GM19372 (cell line): ENCODE measurements around the gene PEX13.
"Not testable (repeated sequence)": the region's sequence is repeated elsewhere in the genome, so short reads cannot be mapped to it uniquely, and the experiment has no call there.

Source experiments
- ATAC-seq: cut with Tn5 transposase; IDR thresholded peaks from one replicate; pipeline ENCODE4 v1.9.1; 2021; ENCODE audit warnings: mild to moderate bottlenecking, low read depth, moderate library complexity; ENCODE audit not compliant: unreplicated experiment

Gene PEX13

GRCh38 chr2:61017556-61018317 lies at the start of gene PEX13, which contains the start of gene PUS10:
PEX13 (plus strand) TSS chr2:61017720; CDS start chr2:61017760, 40 bp downstream.
PUS10 (minus strand) TSS chr2:61018255; CDS start chr2:61011890, 6,365 bp downstream.
- ATAC-seq = peak; percentile 70

GRCh38 chr2:60972889-60973656 lies 44.4 kb upstream of the PEX13 start:
- ATAC-seq = no peak

- ATAC-seq = no peak
These were observed 43.8 kb upstream of the PEX13 start for GRCh38 chr2:60973705-60974104.

- no peak for ATAC-seq
These were observed 42.9 kb upstream of the PEX13 start for GRCh38 chr2:60974652-60975051.

GRCh38 chr2:60976256-60976850 lies 41.2 kb upstream of the PEX13 start:
- no peak for ATAC-seq

GRCh38 chr2:60976875-60977561 lies 40.5 kb upstream of the PEX13 start:
- no peak for ATAC-seq

GRCh38 chr2:60977562-60977895 lies 40.0 kb upstream of the PEX13 start:
- ATAC-seq = no peak

GRCh38 chr2:60979231-60979630 lies 38.3 kb upstream of the PEX13 start:
- ATAC-seq = no peak

- no peak for ATAC-seq
These were observed 37.3 kb upstream of the PEX13 start for GRCh38 chr2:60980071-60980815.

- not testable (repeated sequence) for ATAC-seq
These were observed 35.5 kb upstream of the PEX13 start for GRCh38 chr2:60982066-60982465.

- ATAC-seq = no peak
These were observed 32.8 kb upstream of the PEX13 start for GRCh38 chr2:60984720-60985119.

- no peak for ATAC-seq
These were observed 30.5 kb upstream of the PEX13 start for GRCh38 chr2:60987041-60987440.

- ATAC-seq = not testable (repeated sequence)
These were observed 29.9 kb upstream of the PEX13 start for GRCh38 chr2:60987656-60988055.

GRCh38 chr2:60989259-60989658 lies 28.3 kb upstream of the PEX13 start:
- ATAC-seq = no peak

GRCh38 chr2:60991644-60992043 lies 25.9 kb upstream of the PEX13 start:
- no peak for ATAC-seq

GRCh38 chr2:60992985-60993392 lies 24.5 kb upstream of the PEX13 start:
- peak; percentile 100 for ATAC-seq

- ATAC-seq = no peak
These were observed 23.4 kb upstream of the PEX13 start for GRCh38 chr2:60994131-60994530.

GRCh38 chr2:60998628-60999545 lies 18.6 kb upstream of the PEX13 start:
- ATAC-seq = no peak

- ATAC-seq = no peak
These were observed 11.8 kb upstream of the PEX13 start for GRCh38 chr2:61005736-61006135.
